ENCODE data around the gene FAM24A.

DNA sequence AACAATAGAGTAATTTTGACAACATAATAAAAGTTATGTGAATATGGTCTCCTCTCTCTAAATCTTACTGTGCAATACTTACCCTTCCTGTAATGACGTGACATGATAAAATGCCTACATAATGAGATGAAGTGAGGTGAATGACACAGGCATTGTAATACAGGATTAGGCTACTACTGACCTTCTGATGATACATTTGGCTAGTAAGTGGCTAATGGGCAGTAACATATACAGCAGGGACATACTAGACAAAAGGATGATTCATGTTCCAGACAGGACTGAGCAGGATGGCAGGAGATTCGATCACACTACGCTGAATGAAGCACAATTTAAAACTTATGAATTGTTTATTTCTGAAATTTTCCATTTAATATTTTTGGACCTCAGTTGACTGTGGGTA is 38.9 kb downstream of the FAM24A start:
- TF ChIP-seq POLR2AphosphoS5 (IDR thresholded peaks at IDR 0.05; ENCODE audit: low read depth, low read length) = no peak
- no peak for TF ChIP-seq POLR2A (IDR thresholded peaks at IDR 0.05; ENCODE audit: low read depth, low read length)
- no peak for TF ChIP-seq TAF1 (IDR thresholded peaks at IDR 0.05; ENCODE audit: low read depth, low read length)
